HG03460 (cell line): ENCODE results near the gene NOP14.
"Not testable (repeated sequence)": the region's sequence is repeated elsewhere in the genome, so short reads cannot be mapped to it uniquely, and the experiment has no call there.

ENCODE experiments used
- ATAC-seq: cut with Tn5 transposase; IDR thresholded peaks from one replicate; pipeline ENCODE4 v1.9.1; 2021; ENCODE audit not compliant: unreplicated experiment

NOP14 gene

DNA sequence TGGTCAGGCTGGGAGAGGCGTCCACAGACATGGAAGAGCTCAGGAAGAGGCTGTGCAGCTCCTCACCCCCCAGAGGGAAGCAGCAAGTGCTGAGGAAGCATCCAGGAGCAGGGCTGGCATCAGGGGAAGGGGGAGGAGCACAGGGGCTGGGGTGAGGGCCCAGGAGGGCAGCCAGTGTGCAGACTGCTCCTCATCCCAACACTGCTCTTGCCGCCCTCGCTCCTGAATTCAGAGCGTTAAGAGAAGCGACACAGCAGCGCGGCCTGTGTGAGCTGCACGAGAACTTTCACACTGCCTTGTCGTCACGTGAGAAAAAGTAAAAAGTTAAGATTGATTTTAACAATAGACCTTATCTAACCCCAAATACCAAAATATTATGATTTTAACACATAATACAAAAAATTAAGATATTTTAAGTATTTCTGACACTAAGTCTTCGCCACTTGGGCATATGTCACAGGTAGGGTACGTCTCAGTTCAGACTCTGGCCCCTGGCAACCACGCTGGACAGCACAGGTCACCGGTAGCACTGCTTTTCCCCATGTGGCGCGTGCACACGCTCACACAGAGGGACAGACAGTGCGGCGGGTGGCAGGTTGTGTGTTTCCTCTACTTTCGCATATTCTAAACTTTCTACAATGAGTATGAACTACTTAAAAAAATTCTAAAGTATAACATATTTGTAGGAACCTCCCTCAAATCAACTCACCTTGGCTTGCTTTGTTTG, 19.7 kb downstream of the NOP14 start:
- ATAC-seq: no peak

DNA sequence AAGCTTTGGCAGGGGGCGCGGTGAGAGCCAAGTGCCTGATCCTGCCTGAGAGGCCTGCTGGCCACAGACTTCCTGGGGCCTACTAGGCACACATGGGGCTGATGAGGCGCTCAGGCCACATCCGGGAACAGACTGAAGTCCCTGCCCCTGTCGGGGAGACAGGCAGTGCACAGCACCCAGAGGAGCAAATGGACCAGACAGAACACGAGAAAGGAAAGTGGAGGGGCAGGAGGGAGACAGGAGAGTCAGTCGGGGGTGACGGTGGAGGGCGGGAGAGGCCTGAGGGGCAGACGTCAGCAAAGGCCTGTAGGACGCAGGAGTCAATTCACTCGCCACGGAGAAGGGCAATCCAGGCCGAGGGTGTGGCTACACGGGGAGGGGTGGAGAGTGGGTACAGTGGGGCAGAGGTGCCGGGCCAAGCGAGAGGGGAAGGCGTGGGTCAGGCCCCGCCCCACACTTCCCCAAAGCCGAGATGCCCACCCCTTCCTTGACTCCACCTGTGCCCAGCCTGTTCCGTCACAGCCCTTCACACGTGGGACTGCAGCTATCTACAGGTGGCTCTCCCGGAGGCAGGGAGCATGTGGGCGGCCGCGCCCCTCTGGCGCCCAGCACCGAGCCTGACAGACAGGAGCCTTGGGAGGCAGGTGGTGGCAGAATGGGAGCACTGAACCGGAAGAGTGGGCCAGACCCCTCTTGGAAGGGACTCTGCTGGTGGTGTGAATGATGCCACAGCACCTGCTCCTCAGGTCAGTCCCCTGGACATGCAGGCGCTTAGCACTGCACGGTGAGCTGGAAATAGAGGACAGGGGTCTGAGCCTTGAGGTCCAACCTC, 20.5 kb downstream of the NOP14 start:
- no peak for ATAC-seq

DNA sequence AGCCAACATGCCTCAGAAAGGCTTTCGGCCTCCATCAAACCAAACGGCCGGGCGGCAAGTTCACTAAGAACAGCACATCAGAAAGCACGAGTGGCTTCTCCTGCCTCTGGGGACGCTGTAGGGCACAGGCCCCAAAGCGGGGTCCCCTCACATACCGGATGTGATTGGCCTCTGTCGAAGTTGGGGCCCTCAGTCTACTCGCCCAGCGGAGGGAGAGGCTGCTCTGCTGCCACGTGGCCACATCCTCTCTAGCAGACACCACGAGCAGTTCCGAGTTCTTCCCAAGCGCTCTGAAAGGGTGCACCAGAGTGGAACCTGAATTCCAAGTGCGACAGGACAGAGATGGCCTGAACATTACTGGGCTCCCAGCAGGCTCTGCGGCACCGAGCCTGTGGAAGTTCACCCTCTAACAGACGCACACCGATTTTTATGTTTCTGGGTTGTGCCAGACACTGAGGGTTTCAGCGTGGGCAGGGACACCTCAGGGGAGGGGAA, 21.1 kb downstream of the NOP14 start:
- ATAC-seq: no peak

DNA sequence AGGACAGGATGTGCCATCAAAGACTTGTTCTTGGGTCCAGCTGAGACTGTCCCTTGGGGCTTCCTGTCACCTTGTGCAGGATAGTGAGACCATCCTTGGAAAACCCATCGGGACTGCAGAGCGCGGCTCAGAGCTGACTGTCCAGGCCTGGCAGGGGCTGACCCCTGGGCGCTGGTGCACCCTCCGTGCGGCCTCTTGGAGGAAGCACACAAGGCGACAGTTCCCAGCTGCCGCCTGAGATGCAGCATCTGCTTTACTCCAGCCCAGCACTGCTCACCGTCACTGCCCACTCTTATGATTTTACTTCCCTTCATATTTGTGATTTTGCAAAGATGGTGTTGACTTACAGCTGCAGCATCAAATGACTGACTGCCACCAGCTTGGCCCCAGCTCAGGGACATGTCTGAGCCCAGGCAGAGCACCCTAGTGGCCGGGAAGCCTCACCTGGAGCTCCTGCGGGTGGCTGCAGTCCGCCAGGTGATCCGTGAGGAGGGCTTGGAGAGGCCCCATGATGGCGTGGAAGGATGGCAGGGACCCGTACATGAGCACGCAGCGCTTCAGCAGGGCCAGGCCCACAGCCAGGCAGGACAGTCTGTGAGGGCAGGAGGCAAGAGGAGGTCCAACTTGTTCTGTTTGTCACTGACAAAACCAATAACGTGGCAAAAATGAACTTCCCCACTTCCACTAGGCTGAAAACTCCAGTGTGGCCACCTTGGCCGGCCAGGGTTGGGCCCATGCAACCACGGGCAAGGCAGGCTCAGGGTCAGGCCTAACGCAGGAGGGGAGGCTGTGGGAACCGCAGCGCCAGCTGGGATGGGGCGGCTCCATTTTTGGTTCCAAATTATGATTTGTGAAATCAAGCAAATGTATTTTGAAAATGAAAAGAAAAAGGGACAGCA, 21.8 kb downstream of the NOP14 start:
- no peak for ATAC-seq

DNA sequence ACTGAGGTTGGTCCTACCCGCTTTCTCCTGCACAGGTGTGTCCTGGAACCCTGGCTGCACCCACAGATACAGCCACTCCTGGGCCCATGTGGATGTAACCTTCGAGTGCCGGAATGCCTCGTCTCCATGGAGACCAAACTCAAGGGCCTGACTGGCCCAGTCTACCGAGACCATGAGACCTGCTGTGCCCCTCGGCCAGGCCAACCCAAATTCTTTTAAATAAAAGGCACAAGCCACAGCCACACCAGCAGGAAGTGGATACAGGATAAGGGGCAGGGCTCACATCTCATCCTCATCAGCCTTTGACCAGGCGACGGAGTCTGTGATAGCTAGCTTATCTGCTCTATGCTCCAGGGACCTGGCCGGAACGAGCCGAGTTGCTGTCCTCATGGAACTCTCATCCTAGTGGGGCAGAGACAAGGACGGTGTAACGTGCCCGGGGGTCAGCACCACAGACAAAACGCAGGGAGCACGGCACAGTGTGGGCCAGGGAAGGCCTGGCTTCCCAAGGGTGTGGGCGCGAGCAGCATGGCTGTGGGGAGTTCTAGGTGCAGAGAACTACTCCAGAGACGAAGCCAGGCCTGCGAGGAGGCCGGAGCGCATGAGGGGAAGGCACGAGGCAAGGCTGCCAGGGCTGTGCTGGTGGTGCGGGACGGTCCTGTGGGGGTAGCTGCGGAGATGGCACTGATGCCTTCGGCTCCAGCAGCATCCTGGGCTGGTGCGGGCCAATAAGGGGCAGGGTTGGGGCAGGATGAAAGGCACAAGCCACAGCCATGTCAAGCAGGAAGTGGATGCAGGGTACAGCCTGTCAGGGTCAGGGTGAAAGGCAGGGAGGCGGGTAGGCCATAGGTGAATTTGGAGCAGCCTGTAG, 22.7 kb downstream of the NOP14 start:
- ATAC-seq: no peak

DNA sequence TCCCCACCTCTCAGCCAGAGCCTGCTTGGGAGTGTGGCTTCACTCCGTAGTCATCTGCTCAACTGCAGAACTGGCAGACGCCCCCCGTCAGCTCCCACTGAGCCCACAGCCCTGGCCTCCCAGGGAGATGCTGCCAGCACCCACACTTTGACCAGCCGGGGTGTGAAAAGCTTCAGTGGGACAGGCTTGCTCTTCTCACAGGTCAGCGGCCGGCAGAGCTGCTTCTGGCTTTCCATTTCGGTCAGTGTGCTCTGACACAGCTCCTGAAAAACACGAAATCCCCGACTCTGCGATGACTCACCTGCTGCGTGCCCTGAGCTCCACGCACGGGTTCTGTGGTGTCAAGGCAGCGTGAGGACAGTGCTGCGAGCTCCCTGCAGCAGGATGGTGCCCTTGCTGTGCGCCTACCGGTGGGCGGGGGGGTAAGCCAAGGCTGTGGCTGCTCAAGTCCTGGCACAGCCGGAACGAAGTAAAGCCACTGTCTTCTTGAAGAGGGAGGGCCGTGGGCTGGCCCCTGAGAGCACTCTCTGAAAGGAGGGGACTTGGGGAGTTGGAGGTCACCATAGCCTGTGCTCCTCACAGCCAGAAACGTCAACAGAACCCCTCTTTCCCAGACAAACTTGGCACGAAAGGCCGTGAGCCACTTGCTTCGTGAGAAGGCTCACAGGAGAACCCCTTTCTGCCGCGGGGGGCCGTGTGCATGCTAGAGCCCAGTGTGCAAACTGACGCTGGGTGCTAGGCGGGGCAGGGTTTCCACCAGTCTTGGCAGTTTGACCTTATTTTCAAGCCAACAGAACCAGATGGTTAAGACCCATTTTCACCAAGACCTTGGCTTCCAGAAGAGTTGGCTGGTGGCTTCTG, 23.6 kb downstream of the NOP14 start:
- no peak for ATAC-seq

DNA sequence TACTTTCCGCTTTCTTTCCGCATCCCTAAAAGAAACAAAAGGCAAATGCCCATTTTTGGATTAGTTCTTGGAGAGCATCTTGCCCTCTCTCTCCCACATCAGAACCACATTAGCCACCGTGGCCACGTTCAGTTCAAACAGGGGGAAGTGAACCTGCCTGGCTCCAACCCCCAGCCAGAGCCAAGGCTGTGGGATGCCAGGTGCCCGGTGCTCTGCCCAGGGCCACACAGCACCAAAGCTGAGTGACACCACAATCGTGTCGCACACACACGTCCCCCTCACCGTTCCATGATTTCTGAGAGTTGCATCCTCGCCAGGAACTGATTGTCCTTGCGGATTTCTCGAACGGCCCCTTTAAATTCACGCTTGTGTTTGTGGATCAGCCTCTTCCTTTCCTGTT, 24.3 kb downstream of the NOP14 start:
- no peak for ATAC-seq

DNA sequence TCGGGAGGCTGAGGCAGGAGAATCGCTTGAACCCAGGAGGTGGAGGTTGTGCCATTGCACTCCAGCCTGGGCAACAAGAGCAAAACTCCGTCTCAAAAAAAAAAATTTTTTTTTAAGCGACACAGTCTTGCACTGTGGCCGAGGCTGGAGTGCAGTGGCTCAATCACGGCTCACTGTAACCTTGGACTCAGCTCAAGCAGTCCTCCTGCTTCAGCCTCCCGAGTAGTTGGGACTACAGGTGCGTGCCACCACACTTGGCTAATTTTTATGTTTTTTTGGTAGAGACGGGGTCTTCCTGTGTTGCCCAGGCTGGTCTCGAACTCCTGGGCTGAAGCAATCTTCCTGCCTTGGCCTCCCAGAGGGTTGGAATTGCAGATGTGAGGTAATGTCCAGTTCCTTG, 24.8 kb downstream of the NOP14 start:
- ATAC-seq: not testable (repeated sequence)

DNA sequence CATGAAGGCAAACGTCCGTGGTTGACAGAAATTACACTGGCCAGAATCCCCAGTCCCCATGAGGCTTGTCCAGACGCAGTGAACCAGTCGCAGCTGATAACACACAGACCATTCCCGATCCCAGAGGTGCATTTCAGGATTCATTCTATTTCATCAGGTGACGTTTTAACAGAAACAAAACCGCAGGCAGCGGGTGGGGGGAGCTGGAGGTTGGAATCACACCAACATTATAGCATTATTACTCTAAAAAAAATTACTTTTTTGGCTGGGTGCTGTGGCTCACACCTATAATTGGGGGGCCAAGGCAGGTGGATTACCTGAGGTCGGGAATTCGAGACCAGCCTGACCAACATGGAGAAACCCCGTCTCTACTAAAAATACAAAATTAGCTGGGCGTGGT, 25.2 kb downstream of the NOP14 start:
- ATAC-seq: no peak

DNA sequence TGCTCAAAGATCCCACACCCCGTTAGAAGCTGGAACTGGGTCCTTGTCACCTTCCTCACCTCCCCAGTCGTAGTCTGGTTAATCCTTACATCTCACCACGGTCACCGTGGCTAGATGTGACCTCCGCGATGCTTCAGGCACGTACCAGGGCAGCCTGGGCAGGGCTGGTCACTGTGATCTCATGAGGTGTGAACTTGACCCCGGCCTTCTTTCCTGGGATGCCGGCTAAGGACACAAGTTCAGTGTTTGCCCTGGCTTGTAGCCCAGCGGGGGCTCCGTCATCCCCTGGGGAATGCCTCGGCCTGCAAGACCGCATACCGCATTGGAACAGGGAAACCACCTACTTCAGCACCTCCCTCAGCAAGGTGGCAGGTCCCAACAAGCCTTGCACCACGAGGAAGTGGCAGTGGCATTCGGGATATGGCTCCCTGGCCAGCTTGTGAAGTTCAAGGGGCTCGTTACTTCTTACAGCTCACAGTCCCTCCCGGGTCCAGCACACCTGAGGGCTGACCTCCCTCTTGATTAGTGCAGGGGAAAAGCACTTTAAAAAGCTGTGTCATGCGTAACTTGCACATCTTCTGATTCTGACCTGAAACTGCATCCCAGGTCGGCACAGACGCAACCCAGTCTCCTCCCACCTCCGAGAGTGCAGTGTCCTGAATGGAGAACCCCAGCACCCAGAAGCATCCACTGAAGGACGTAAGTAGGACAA, 25.9 kb downstream of the NOP14 start:
- ATAC-seq: no peak

DNA sequence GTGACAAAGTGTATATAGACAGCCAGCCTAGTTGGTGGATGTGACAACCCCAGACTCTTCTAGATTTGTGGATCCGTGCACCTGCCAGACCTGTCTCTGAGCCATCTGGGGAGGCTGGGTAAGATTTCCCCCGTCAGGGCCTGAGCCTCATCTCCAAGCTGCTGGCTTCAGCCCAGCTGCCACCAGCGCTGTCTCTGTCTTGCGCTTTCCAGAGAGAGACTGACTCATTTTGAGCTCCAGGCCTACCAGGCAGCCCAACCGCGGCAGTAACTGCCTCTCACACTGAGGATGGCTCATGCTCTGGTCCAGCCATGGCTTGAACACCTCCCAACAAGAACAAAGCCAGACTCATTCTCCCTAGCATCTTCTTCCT, 26.4 kb downstream of the NOP14 start:
- ATAC-seq: no peak

DNA sequence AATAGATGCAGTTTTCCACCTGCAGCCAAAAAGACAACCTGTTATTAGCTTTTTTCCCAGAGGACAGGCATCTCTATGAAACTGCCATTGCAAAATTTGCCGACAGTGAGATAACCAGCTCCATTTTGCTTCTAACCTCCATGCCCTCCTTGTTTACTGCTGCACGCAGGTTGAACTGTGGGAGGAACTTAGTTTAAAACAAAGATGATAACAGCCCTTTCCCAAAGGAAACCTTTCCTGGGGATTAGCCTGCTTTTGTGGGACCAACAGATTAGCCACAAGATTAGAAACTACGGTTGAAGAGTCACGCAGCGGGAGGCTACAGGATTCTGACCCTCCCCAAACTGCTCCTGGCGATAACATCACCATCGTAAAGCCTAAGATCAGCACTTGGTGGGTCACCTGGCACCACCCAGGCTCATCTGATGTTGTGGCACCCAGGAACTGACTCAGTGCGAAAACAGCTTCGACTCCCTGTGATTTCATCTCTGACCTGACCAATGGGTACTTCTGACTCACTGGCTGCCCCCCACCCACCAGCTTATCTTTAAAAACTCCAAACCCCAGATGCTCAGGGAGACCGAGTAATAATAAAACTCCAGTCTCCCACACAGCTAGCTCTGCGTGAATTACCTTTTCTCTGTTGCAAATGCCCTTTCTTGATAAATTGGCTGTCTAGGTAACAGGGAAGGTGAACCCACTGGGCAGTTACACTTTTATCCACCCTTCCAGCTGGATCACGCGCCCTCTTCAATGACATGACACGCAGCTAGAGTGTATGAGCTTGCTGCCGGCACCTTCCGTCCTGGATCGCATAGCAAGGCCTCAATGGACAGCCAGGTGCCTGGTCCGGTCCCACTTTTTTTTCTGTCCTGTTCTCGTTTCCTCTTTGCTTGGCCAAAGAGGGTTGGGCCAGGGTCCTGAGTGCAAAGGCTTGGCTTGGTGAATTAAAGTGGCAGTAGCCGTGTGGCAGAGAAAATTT, 27.2 kb downstream of the NOP14 start:
- ATAC-seq: no peak

DNA sequence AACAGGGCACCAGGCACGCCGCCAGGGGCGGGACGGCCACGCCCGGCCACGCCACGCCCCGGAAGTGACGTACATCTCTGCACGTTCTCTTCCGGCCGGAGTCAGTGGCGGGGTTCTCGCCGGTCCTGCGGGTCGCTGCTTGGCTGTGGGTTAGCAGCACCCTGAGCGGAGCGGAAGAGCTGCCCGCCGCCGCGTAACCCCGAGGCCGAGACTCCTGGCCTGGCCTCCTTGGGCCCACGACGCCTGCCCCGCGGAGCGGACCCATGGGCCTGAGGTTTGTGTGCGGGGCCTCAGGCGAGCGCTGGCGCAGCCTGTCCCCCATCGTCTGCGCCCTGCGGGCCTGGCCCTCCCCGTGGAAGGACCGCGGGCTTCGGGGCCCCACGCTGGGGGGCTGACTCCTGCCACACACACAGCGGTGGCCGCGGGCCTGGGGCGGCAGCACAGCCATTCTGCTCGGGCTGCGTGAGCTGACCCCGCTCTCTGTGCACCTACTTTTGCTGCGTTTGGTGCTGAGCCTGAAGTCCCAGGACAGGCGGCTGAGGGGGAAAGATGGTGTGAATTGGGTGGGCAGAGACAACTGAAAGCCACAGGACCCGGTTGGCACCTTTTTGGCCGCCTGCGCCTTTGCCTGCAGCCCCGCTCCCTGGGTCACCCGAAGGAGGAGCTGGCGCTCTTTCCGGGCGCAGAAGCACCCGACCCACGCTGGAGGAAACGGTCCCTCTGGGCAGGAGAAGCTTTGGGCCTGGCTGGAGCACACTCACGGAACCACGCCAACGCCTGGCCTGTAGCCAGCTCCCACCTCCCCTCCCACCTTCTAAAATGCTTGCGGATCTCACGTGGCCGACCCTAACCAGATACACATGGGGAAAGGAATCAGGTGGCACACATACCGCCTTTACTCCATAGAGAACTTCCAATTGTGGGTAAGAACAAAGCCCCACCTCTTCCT, 28.1 kb downstream of the NOP14 start:
- ATAC-seq: peak; percentile 44

DNA sequence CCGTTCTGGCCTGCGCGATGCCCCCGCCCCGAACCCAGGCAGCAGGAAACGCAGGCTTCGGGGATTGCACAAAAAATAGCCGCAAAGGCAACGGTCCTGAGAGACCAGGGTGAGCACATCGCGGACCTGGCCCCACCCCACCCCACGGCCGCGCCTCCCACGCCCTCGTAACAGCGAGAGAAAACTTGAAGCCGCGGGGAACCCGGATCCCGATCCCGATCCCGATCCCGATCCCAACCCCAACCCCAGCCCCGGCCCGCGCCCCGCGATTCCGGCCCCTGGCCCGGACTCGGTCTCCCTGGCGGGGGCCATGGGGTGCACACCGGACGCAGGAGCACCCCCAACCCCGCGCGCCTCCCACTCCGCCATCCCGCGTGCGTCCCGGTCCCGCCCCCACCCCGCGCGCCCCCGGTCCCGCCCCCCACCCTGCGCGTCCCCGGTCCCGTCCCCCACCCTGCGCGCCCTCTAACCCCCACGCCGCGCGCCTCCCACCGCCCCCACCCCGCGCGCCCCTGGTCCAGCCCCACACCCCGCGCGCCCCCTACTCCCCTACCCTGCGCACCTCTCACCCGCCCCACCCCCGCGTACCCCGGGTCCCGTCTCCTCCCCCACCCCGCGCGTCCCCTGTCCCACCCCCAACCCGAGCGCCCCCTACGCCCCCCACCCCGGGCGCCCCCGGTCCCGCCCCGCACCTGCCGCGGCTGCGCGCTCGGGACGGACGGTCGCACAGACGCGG, 29.0 kb downstream of the NOP14 start:
- no peak for ATAC-seq

DNA sequence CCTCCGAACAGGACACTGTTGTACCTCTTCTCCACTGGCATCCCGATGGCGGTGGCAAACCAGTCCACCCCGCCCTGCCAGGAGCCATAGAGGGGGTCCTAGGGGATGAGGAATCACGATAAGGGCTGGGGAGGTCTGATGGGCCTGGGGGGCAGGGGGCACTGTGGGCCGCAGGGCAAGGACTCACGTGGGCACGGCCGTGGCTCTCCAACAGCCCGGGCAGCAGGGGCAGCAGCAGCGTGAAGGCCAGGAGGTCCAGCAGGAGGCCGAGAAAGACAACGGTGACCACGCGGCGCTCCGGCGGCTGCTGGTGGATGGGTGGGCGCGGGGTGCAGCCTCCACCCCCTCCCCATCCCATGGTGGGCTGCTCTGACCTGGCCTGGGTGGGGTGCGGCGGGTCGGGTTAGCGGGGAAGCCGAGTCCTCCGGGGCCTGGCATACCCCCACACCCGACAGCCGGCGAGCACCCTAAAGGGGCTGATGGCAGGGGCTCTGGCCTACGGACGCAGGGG, 29.6 kb downstream of the NOP14 start:
- no peak for ATAC-seq
